GM18520 (cell line): ENCODE data around the gene PRTFDC1.

ENCODE experiments used
- ATAC-seq: cut with Tn5 transposase; IDR thresholded peaks from one replicate; pipeline ENCODE4 v1.9.1; 2021; ENCODE audit not compliant: unreplicated experiment

The PRTFDC1 gene

GRCh38 chr10:24804956-24805355 is 147.4 kb downstream of the PRTFDC1 start:
- ATAC-seq = no peak

- no peak for ATAC-seq
Measured at GRCh38 chr10:24804392-24804791, 148.0 kb downstream of the PRTFDC1 start.

- ATAC-seq = no peak
Measured at GRCh38 chr10:24802378-24802777, 150.0 kb downstream of the PRTFDC1 start.

DNA sequence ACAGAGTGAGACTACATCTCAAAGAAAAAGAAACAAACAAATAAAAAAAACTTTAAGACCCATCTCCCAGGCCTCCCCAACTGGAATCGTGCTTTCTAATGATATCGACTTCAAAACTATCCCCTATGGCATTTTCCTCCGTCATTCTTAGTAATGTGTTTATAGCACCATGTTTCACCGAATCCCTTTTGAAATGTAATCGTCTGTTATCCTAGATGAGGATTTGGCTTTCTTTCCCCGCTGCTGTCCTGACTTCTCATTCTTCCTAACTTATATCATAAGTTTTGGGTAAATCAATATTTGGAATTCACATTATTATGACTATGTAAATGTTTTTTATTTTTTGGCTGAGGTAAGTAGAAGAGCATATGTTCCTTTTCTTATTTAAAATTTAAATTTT is 151.5 kb downstream of the PRTFDC1 start:
- ATAC-seq = no peak
